K562 (cell line): ENCODE results near the gene SAMD10. TPM values are rescaled to one million over a fixed set of nuclear protein-coding genes. Genes with fewer than 3 reads are reported as not detected.

Experiments used
- ATAC-seq: fragments of 200-7000 bp; cut with Tn5 transposase; 3 replicates; pipeline ENCODE4 v1.9.1; 2020; ENCODE audit warnings: moderate library complexity
- BruUV-seq: library from RNA; stranded (reverse); fragments of 400-500 nt; replicated peaks from 2 replicates; lab custom pipeline; 2021; lab: Mats Ljungman, UMichigan
- CTCF ChIA-PET: fragments of 300-600 bp; formaldehyde crosslinking; extraction: SDS; loops from one replicate; lab custom pipeline; 2021; ENCODE audit warnings: low intra/inter-chr PET ratio; lab: Yijun Ruan, JAX
- POLR2A ChIA-PET: fragments of 300-600, 350-650 bp; sonication (Branson Sonifier 250); formaldehyde crosslinking; extraction: SDS; loops from one replicate; lab custom pipeline; 2021; ENCODE audit warnings: antibody characterized with exemption, inconsistent platforms; lab: Yijun Ruan, JAX
- DNase-seq, 4 experiments: peaks; one replicate each; pipeline versions ENCODE4 v3.0.0 to v3.0.0-alpha.2; 2011 to 2018; ENCODE audit warnings: low spot score in 3 of 4, mixed read lengths in 3 of 4; ENCODE audit errors: extremely low read depth in 1 of 4
- FAIRE-seq: peaks from 2 replicates; lab custom pipeline; 2011; peaks lifted over from hg19 to GRCh38; lab: Jason Lieb, UNC
- H2AFZ ChIP-seq: 2 replicates; pipeline ENCODE4 v1.6.0; 2011; ENCODE audit warnings: low read depth, low read length, control low read depth, inconsistent platforms
- H3K27ac ChIP-seq: fragments of 200-600 bp; 3 replicates; pipeline ENCODE4 v1.8.0; 2011; ENCODE audit warnings: low read depth, mild to moderate bottlenecking, control low read depth, inconsistent platforms, low read length, moderate library complexity, mixed read lengths; ENCODE audit errors: extremely low read depth
- H3K27me3 ChIP-seq, 2 experiments: fragments of 300-600 bp in 1 of 2; 2 replicates in 1 of 2; 3 replicates in 1 of 2; pipeline versions ENCODE4 v1.6.0 to v1.8.0; 2011; ENCODE audit warnings: inconsistent platforms in 2 of 2, low read length in 2 of 2, mild to moderate bottlenecking in 1 of 2, mixed read lengths in 1 of 2, moderate library complexity in 1 of 2; ENCODE audit not compliant: control insufficient read depth in 2 of 2, insufficient read depth in 2 of 2
- H3K36me3 ChIP-seq: fragments of 300-600 bp; 3 replicates; pipeline ENCODE4 v1.8.0; 2011; ENCODE audit warnings: mild to moderate bottlenecking, low read length, inconsistent platforms; ENCODE audit not compliant: control insufficient read depth, insufficient read depth
- H3K4me1 ChIP-seq, 2 experiments: fragments of 200-600 bp in 1 of 2; replicated peaks in 1 of 2; 2 replicates in 1 of 2; 3 replicates in 1 of 2; pipeline versions ENCODE4 v1.5.1 to v1.8.0; 2011; ENCODE audit warnings: inconsistent platforms in 2 of 2, low read length in 2 of 2, mild to moderate bottlenecking in 1 of 2, mixed read lengths in 1 of 2, moderate library complexity in 1 of 2; ENCODE audit not compliant: control insufficient read depth in 2 of 2, insufficient read depth in 2 of 2
- H3K4me2 ChIP-seq: 2 replicates; pipeline ENCODE4 v1.6.1; 2011; ENCODE audit warnings: low read length, control low read depth, inconsistent platforms, mixed read lengths; ENCODE audit not compliant: insufficient read depth
- H3K4me3 ChIP-seq: fragments of 200-600 bp; sonication (generic), shearing (Covaris generic); 2 replicates; pipeline ENCODE4 v1.5.1; 2016; ENCODE audit warnings: control low read depth, inconsistent platforms
- H3K79me2 ChIP-seq: fragments of 200-600 bp; 3 replicates; pipeline ENCODE4 v1.8.0; 2011; ENCODE audit warnings: low read length, inconsistent platforms; ENCODE audit not compliant: control insufficient read depth, insufficient read depth
- H3K9ac ChIP-seq, 2 experiments: 2 replicates each; pipeline versions ENCODE4 v1.6.0 to v1.6.1; 2011; ENCODE audit warnings: low read depth in 2 of 2, low read length in 2 of 2, control low read depth in 1 of 2, inconsistent platforms in 1 of 2, mild to moderate bottlenecking in 1 of 2, mixed read lengths in 1 of 2; ENCODE audit not compliant: insufficient read depth in 1 of 2
- H3K9me1 ChIP-seq: one replicate; pipeline ENCODE4 v1.6.0; 2011; ENCODE audit warnings: inconsistent platforms, mild to moderate bottlenecking, low read length, moderate library complexity; ENCODE audit not compliant: control insufficient read depth, insufficient read depth
- H3K9me3 ChIP-seq: replicated peaks from 2 replicates; pipeline ENCODE4 v1.5.1; 2011; ENCODE audit warnings: low read depth, low read length, inconsistent platforms; ENCODE audit not compliant: control insufficient read depth, insufficient read depth
- H4K20me1 ChIP-seq: replicated peaks from 2 replicates; pipeline ENCODE4 v1.6.1; 2011; ENCODE audit warnings: low read length, inconsistent platforms, mixed read lengths; ENCODE audit not compliant: control insufficient read depth, insufficient read depth
- BHLHE40 ChIP-seq: IDR thresholded peaks from 2 replicates; pipeline ENCODE4 v1.6.1; 2011; ENCODE audit warnings: low read length, improper control_type of control experiment
- CBFA2T2 ChIP-seq: fragments of 450-650 bp; conservative IDR thresholded peaks from 2 replicates; pipeline ENCODE4 v1.6.1; 2017; ENCODE audit warnings: mild to moderate bottlenecking
- CHD1 ChIP-seq: fragments of 200-600 bp; sonication (generic); IDR thresholded peaks from one replicate; pipeline ENCODE4 v1.6.1; 2012; ENCODE audit warnings: mild to moderate bottlenecking, moderate library complexity, low read length, inconsistent platforms
- DIDO1 ChIP-seq: fragments of 450-650 bp; IDR thresholded peaks from 2 replicates; pipeline ENCODE4 v1.6.1; 2016; ENCODE audit warnings: low read depth, missing biosample characterization, missing genetic modification characterization
- ETV5 ChIP-seq: sonication (generic); formaldehyde crosslinking; IDR thresholded peaks from 2 replicates; pipeline ENCODE4 v1.4.0; 2020; ENCODE audit warnings: low read depth, mild to moderate bottlenecking, missing genetic modification reagents
- MTF1 ChIP-seq: fragments of 250-450 bp; sonication (Bioruptor Pico); IDR thresholded peaks from 2 replicates; pipeline ENCODE4 v1.9.0; 2021; ENCODE audit warnings: moderate library complexity, mild to moderate bottlenecking, inconsistent platforms, borderline replicate concordance
- NRF1 ChIP-seq, 2 experiments: fragments of 450-650 bp; IDR thresholded peaks in 1 of 2; conservative IDR thresholded peaks in 1 of 2; 2 replicates each; pipeline ENCODE4 v1.6.1; 2014; ENCODE audit warnings: mild to moderate bottlenecking in 2 of 2
- SIX5 ChIP-seq, 2 experiments: IDR thresholded peaks; 2 replicates each; pipeline ENCODE4 v1.6.1; 2011; ENCODE audit warnings: low read length in 2 of 2, borderline replicate concordance in 1 of 2, low read depth in 1 of 2, mild to moderate bottlenecking in 1 of 2, moderate library complexity in 1 of 2; ENCODE audit not compliant: insufficient read depth in 1 of 2
- SMAD3 ChIP-seq: fragments of 450-650 bp; formaldehyde crosslinking; conservative IDR thresholded peaks from 2 replicates; pipeline ENCODE4 v1.4.0; 2020; ENCODE audit warnings: mild to moderate bottlenecking
- ZFP30 ChIP-seq: fragments of 250-450 bp; sonication (Bioruptor Pico); IDR thresholded peaks from 2 replicates; pipeline ENCODE4 v1.8.0; 2022; ENCODE audit warnings: moderate library complexity, mild to moderate bottlenecking, inconsistent platforms, borderline replicate concordance
- ZNF224 ChIP-seq: sonication (generic); formaldehyde crosslinking; IDR thresholded peaks from 2 replicates; pipeline ENCODE4 v1.8.0; 2022; ENCODE audit warnings: mild to moderate bottlenecking, missing genetic modification reagents
- ZNF586 ChIP-seq: fragments of 450-650 bp; formaldehyde crosslinking; conservative IDR thresholded peaks from 2 replicates; pipeline ENCODE4 v1.4.0; 2020; ENCODE audit warnings: mild to moderate bottlenecking, moderate library complexity
- ZNF830 ChIP-seq: fragments of 250-450 bp; sonication (Bioruptor Pico); IDR thresholded peaks from 2 replicates; pipeline ENCODE4 v1.5.0; 2021; ENCODE audit warnings: mild to moderate bottlenecking
- WGBS: fragments of 100-300 bp; shearing (Covaris generic); methylation state at CpG from one replicate; pipeline ENCODE4 v1.1.6; 2016; ENCODE audit warnings: low coverage, mixed read lengths; ENCODE audit not compliant: insufficient coverage; ENCODE audit errors: missing lambda C conversion rate; 5-methylcytosine and 5-hydroxymethylcytosine counted together
- in situ Hi-C: fragments of 300-500 bp; cut with MboI; formaldehyde crosslinking; loops from 4 replicates; pipeline ENCODE4 v1.15.0; 2018; ENCODE audit warnings: inconsistent platforms, mixed read lengths
- intact Hi-C: fragments of 100-400 bp; cut with micrococcal nuclease; formaldehyde crosslinking; loops from 2 replicates; pipeline ENCODE4 v1.14.2; 2022
- polyA plus RNA-seq, 8 experiments: library from polyadenylated mRNA; depleted of rRNA in 4 of 8; stranded (reverse) in 5 of 8; unstranded in 3 of 8; fragments of >200 nt; fragmentation: Nextera tagmentation in 2 of 8; fragmentation: Illumina TruSeq in 1 of 8; extraction: Ambion mirVana in 2 of 8; extraction: Trizol in 1 of 8; gene quantifications; 2 replicates each; pipeline versions ENCODE4 v1.2.1 to v1.2.3, GENCODE V29; 2011 to 2014; ENCODE audit warnings: inconsistent platforms in 1 of 8, missing spikeins in 1 of 8
- total RNA-seq, 7 experiments: library from RNA; depleted of rRNA in 6 of 7; stranded (reverse); fragments of >200 nt in 6 of 7; fragmentation: Illumina TruSeq in 2 of 7; extraction: Trizol in 2 of 7; gene quantifications; 2 replicates each; pipeline versions ENCODE4 v1.2.1 to v1.2.3, GENCODE V29; 2011 to 2021; ENCODE audit warnings: low replicate concordance in 1 of 7

The SAMD10 gene
- total and polyA plus RNA-seq, 9 of the 15 experiments (the other 6 are each of a cell fraction or from before 2014, with no cell fraction given): 0.37 to 15.2 (median 4.8) TPM

DNA sequence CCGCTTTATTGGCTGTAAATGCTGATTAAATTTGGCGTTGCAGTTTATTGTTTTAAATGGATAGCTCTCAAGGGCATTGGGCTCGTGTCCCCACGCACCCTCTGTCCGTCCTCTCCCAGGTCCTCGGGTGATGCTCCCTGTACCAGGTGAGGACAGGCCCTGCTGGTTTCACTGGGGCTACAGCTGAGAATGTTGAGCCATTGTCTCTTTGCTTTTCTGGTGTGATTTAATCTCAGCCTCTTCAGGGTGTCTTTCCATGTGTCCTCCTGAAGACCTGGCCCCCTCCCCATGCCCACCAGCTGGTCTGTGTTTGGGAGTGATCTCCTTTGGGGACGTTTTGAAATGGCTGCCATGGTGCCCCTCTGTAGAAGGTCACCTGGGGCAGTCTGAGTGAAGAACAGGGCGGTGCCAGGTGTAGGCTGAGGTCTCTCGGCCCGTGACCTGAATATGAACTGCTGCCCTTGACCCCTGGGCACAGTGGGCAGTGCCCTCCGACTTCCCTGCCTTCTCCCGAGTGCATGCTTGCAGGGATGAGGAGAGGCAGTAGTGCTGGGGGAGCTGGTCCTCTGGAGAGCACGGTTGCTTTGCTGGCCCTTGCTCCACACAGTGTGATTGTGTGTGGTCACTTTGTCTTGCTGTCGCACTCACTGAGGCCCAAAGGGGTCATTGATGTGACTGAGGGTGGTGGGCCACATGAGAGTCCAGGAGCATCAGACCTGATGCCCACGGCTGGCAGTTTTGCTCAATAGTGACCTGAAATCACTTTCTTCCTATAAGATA lies 44.1 kb upstream of the SAMD10 start:
- BruUV-seq: no TSS peak
- Histone ChIP-seq H2AFZ (no peak overlapping the region), H3K4me2 (no peak overlapping the region), H3K9ac (no peak overlapping the region), H3K9me1 (no peaks in the 10 kb centered on the region), H3K9me3 (no peaks in the 10 kb centered on the region), H3K4me3 (no peak overlapping the region), H3K79me2 (no peaks in the 10 kb centered on the region), H3K4me1 (peaks cover 0 to 7% of the 10 kb centered on the region in 2 experiments; a peak in 1 of 5 replicates), H4K20me1 (peaks cover 3% of the 10 kb centered on the region; the same call in 1 of the 2 replicates), H3K36me3 (peaks cover 89% of the 10 kb centered on the region; the same call in 2 of the 3 replicates), H3K27ac (no peak overlapping the region), H3K27me3 (no peaks in the 10 kb centered on the region)
- CTCF ChIA-PET: no interaction called here
- FAIRE-seq (no peak), ATAC-seq (no peak), DNase-seq (no peak)
- 89% methylated on average over 15 of the region's 15 CpGs for WGBS
- POLR2A ChIA-PET: no interaction called here
- TF ChIP-seq ZNF830 (CRISPR knock-in tag) (no peak), CHD1 (no peak), SMAD3 (no peak), DIDO1 (tag) (no peak), NRF1 (conservative IDR thresholded peaks at IDR 0.05 in 1 of 2, IDR thresholded peaks at IDR 0.05 in 1 of 2) (no peak), ETV5 (CRISPR knock-in tag) (no peak), CBFA2T2 (no peak), MTF1 (CRISPR knock-in tag) (no peak), BHLHE40 (no peak), ZNF224 (no peak), ZNF586 (CRISPR knock-in tag) (no peak), SIX5 (IDR thresholded peaks at IDR 0.05; ENCODE audit: borderline replicate concordance in 1 of 2, insufficient read depth in 1 of 2, low read depth in 1 of 2, low read length in 2 of 2) (no peak), ZFP30 (CRISPR knock-in tag) (no peak)
- in situ Hi-C loops: no loop called here
- intact Hi-C loops: no loop called here
